HG02852 (cell line): Measurements from ENCODE around the gene ARFRP1.

Experiments used
- ATAC-seq: cut with Tn5 transposase; IDR thresholded peaks from one replicate; pipeline ENCODE4 v1.9.1; 2021; ENCODE audit warnings: mild to moderate bottlenecking, moderate library complexity; ENCODE audit not compliant: unreplicated experiment

ARFRP1 gene

DNA sequence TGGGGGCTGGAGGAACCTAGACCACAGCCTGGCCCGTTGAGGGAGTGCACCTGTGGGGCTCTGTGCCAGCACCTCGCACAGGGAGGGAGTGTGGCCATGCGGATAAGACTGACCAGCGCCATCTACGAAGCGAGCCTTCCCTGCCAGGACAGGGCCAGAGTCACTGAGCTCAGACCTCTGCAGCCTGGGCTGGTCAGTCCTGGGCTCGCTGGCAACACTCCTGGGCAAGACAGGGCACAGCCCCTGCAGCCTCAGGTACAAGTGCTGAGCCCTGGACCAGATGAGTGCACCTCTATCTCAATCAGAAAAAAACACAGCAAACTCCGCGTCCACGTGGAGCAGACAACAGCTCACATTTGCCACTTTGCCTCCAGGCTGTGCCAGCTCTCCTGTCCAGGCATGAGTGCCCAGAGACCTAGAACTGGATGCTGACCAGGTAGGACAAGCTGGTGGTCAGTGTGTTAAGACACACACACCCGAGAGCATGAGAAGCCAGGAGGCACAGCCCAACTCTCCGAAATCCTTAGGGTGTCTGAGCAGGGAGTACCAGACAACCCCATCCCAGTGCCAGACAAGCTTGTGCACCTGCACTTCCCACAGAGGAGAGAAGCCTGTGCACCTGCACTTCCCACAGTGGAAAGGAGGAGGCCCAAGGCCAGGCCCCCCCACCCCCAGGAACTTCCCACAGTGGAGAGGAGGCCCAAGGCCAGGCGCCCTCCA, 4.9 kb downstream of the ARFRP1 start:
- no peak for ATAC-seq

GRCh38 chr20:63702036-63702665, 5.6 kb downstream of the ARFRP1 start:
- no peak for ATAC-seq

GRCh38 chr20:63701329-63702035, 6.3 kb downstream of the ARFRP1 start:
- no peak for ATAC-seq

GRCh38 chr20:63701051-63701328, 6.8 kb downstream of the ARFRP1 start:
- ATAC-seq = no peak

DNA sequence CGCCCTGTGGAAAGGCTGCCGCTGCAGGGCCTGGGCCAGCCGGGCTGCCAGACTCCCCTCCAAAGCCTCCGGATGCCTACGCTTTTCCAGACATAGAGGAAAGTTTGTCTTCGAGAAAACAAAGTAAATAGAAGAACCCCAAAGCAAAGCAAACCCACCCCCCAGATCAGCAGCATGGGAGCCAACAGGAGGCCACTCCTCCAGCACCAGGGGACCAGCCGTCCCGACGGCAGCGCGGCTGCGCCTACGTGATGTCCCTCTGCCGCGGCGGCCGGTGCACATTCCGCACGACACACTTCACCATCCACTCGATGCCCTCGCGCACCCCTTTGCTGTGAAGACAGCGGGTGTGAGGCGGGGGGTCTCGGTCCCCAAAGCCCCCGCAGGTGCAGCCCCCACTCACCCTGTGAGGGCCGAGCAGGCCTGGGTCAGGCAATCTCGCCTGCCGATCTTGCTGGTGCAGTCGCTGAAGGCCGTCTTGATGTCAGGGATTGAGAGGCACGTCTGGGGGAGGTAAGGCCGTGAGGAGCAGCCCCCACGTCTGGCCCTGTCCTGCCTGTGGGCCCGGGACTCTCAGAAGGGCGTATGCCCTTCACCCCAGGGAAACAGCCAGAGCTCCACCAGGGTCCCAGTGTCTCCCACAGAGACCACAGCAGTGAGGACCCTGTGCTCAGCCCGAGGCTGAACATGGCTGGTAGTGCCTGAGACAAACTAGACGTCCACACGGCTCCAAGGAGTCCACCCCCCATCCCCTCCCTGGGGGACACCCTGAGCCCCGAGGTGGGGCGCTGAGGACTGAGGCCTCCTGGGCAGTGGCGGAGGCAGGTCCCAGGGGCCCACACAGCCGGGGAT, 7.4 kb downstream of the ARFRP1 start:
- no peak for ATAC-seq

GRCh38 chr20:63699466-63700198, 8.1 kb downstream of the ARFRP1 start:
- no peak for ATAC-seq

GRCh38 chr20:63698739-63699465, 8.9 kb downstream of the ARFRP1 start:
- ATAC-seq = no peak

- no peak for ATAC-seq
Measured at GRCh38 chr20:63697868-63698545, 9.8 kb downstream of the ARFRP1 start.

DNA sequence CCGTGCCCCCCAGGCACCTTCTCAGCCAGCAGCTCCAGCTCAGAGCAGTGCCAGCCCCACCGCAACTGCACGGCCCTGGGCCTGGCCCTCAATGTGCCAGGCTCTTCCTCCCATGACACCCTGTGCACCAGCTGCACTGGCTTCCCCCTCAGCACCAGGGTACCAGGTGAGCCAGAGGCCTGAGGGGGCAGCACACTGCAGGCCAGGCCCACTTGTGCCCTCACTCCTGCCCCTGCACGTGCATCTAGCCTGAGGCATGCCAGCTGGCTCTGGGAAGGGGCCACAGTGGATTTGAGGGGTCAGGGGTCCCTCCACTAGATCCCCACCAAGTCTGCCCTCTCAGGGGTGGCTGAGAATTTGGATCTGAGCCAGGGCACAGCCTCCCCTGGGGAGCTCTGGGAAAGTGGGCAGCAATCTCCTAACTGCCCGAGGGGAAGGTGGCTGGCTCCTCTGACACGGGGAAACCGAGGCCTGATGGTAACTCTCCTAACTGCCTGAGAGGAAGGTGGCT, 10.4 kb downstream of the ARFRP1 start:
- no peak for ATAC-seq

- no peak for ATAC-seq
Measured at GRCh38 chr20:63696628-63697356, 11.0 kb downstream of the ARFRP1 start, which contains the start of gene TNFRSF6B. TSS of gene TNFRSF6B (plus strand) at chr20:63696652. CDS start at chr20:63696768, 116 bp downstream.

DNA sequence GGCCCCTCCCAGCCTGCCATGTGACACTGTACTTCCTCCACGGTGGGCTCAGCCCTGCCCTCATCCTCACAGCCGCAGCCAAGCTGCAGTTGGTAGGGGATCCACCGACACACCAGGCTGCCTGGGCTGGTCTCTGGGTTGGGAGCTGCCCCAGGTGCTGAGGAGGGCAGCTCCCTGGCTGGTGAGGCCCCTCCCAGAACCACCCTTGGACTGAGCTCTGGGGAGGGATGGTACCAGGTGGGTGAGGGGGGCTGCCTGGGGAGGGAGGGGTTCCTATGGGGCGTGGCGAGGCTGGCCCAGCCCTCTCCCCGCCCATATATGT, 11.5 kb downstream of the ARFRP1 start:
- no peak for ATAC-seq

DNA sequence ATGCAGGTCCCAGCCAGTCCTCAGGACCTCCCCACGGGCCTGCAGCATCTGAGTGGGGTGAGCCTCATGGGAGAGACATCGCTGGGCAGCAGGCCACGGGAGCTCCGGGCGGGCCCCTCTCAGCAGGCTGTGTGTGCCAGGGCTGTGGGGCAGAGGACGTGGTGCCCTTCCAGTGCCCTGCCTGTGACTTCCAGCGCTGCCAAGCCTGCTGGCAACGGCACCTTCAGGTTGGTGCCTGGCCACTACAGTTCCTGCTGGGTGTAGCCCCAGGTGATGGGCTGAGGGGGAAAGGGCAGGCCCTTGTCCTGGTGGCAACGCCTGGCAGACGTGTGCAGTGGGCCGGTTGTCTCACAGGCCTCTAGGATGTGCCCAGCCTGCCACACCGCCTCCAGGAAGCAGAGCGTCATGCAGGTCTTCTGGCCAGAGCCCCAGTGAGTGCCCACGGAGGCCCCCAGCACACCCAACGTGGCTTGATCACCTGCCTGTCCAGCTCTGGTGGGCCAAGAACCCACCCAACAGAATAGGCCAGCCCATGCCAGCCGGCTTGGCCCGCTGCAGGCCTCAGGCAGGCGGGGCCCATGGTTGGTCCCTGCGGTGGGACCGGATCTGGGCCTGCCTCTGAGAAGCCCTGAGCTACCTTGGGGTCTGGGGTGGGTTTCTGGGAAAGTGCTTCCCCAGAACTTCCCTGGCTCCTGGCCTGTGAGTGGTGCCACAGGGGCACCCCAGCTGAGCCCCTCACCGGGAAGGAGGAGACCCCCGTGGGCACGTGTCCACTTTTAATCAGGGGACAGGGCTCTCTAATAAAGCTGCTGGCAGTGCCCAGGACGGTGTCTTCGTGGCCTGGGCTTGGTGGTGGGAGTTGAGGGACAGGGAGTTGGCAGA, 12.1 kb downstream of the ARFRP1 start:
- no peak for ATAC-seq

DNA sequence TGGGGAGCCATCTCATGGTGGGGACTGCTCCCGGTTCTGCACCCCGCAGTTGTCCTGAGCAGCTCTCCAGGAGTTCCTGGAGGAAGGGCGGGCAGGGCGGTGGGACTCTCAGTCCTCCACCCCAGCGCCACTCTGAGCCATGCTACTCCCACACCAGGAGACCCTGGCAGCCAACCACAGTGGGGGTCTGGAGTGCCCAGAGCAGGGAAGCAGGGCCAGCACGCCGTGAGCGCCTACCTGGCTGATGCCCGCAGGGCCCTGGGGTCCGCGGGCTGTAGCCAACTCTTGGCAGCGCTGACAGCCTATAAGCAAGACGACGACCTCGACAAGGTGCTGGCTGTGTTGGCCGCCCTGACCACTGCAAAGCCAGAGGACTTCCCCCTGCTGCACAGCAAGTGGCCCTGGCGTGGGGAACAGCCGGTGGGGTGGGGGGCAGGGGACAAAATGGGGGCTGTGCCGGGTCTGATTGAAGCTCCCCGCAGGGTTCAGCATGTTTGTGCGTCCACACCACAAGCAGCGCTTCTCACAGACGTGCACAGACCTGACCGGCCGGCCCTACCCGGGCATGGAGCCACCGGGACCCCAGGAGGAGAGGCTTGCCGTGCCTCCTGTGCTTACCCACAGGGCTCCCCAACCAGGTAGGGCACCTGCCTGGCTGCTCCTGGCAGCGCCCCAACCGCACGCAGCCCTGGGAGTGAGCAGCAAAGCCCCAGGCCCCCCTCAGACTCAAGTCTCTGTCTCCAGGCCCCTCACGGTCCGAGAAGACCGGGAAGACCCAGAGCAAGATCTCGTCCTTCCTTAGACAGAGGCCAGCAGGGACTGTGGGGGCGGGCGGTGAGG, 13.0 kb downstream of the ARFRP1 start:
- no peak for ATAC-seq

- no peak for ATAC-seq
Measured at GRCh38 chr20:63693733-63694583, 13.8 kb downstream of the ARFRP1 start.

- no peak for ATAC-seq
Measured at GRCh38 chr20:63693083-63693732, 14.6 kb downstream of the ARFRP1 start.
